Stimulated activated CD4-positive, alpha-beta T cell treated with anti-CD3 and anti-CD28 coated beads, Interleukin-15, amount 100 ng/mL, for 1 hour (primary cell): Measurements from ENCODE around the gene IFT122.
"Not testable (repeated sequence)": the region's sequence is repeated elsewhere in the genome, so short reads cannot be mapped to it uniquely, and the experiment has no call there.

Experiments
- DNase-seq, 2 donors: peaks; one replicate each; pipeline ENCODE4 v3.0.0-alpha.2; 2020; ENCODE audit warnings: low read depth in 1 of 2, low spot score in 1 of 2

IFT122 gene

GRCh38 chr3:129515108-129515820 is 75.2 kb downstream of the IFT122 start:
- DNase-seq: not testable (repeated sequence)

DNA sequence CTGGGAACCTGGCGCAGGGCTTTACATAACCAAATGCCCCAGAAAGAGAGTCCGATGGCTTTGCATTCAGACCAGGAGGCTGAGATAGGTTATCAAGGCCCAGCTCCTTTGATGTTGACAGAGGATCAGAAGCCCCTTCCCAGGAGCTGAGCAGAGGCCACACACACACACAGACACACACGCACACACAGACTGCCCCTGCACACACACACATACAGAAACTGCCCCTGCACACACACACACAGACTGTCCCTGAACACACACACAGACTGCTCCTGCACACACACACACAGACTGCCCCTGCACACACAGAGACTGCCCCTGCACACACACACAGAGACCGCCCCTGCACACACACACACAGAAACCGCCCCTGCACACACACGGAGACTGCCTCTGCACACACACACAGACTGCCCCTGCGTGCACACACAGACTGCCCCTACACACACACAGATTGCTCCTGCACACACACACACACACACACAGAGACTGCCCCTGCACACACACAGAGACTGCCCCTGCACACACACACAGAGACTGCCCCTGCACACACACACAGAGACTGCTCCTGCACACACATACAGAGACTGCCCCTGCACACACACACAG is 75.9 kb downstream of the IFT122 start:
- DNase-seq: not testable (repeated sequence)

- DNase-seq: no peak
Observed at GRCh38 chr3:129517516-129517915, 77.5 kb downstream of the IFT122 start.

- DNase-seq: no peak
Observed at GRCh38 chr3:129518038-129518561, 78.1 kb downstream of the IFT122 start.

GRCh38 chr3:129518581-129518980 is 78.6 kb downstream of the IFT122 start:
- DNase-seq: no peak

DNA sequence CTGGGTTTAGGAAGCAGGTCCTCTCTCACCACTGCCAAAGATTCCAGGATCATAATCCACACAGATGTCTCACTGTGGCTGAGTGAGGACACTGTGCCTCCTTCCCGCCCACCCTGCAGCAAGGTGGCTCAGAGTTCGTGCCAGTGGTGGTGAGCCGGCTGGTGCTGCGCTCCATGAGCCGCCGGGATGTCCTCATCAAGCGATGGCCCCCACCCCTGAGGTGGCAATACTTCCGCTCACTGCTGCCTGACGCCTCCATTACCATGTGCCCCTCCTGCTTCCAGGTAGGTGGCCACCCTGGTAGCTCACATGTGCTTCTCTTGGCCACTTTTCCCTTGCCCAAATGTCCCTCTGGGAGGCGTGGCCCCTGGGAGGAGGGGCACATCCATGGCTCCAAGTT is 79.4 kb downstream of the IFT122 start:
- DNase-seq: no peak

GRCh38 chr3:129519896-129520715 is 80.1 kb downstream of the IFT122 start:
- no peak for DNase-seq

- DNase-seq: no peak
Observed at GRCh38 chr3:129520960-129521359, 80.9 kb downstream of the IFT122 start.

DNA sequence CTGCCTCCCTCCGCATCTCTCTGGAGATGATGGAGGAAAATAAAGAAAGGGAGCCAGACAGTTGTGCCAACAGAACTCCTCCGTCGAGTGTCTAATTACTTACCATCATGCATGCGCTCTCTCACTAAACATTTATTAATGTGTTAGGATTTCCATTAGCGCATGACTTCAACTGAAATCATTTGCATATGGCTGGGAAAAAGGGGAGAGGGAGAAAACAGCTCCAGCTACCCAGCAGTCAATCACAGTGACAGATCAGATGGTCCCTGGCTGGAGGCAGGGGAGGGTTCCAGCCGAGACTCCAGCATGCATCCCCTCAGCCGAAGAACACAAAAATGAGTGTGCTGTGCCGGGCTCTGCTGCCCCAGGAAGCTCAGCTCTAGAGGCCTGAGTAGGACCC is 81.6 kb downstream of the IFT122 start:
- no peak for DNase-seq

GRCh38 chr3:129522953-129523352 is 82.9 kb downstream of the IFT122 start:
- no peak for DNase-seq

DNA sequence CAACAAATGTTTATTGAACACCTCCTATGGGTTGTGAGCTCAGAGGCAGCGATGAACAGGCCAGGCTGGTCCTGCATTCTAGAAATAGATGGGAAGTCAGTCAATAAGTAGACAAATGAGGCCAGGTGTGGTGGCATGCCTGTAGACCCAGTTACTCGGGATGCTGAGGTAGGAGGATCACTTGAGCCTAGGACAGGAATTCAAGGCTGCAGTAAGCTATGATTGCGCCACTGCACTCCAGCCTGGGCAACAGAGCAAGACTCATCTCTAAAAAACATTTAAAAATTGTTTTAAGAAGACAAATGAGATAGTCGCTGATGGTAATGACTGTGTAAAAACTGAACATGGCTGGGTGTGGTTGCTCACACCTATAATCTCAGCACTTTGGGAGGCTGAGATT is 84.1 kb downstream of the IFT122 start:
- no peak for DNase-seq

DNA sequence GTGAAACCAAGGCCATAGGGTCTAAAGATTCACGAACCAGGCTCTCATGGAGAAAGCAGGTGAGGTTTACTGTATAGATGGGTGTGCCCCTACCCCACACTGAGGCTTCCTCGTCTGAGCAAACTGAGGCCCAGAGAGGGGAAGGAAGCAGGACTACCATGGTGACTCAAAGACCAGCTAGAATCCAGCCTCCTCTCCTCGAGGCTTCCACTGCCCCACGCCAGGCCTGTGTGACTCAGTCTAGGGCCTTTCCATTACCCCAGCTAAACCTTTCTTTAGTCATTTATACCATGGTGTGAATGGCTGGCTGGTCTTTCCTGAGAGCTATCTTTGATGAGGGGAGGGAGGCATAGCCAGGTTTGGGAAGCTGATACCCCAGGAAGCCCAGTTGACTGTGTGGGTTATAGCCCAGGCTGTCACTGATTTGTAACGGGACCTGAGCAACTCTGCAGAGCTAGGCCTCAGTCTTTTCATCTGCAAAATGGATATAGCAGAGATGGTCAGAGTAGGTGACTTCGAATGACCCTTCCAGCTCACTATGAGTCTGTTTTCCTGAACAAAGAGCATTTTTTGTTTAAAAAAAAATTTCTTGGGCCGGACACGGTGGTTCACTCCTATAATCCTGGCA is 85.4 kb downstream of the IFT122 start:
- DNase-seq: no peak

GRCh38 chr3:129526121-129526900 is 86.3 kb downstream of the IFT122 start:
- DNase-seq: no peak

DNA sequence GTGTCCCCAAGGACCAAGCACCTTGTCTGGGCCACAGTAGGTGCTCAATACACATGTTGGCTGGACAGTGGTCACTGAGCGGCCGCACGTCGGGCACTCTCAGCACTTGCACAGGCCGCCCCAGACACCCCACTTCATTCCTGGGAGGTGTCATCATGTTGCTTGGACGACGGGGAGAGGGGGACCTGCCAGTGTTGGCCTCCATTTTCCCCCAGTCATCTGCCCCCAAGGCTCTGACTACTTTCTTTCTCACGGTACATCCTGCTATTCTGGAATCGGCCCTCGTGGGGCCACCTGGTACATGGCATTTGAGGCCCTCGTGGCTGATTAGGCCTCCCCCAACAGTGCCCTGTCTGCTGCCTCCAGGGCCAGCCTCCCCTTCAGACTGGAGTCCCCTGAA is 87.2 kb downstream of the IFT122 start:
- DNase-seq: no peak

DNA sequence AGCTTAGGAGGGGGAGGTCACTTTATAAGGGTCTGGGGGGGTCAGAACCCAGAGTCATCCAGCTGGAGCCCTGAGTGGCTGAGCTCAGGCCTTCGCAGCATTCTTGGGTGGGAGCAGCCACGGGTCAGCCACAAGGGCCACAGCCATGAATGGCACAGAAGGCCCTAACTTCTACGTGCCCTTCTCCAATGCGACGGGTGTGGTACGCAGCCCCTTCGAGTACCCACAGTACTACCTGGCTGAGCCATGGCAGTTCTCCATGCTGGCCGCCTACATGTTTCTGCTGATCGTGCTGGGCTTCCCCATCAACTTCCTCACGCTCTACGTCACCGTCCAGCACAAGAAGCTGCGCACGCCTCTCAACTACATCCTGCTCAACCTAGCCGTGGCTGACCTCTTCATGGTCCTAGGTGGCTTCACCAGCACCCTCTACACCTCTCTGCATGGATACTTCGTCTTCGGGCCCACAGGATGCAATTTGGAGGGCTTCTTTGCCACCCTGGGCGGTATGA is 88.6 kb downstream of the IFT122 start, which contains the start of gene RHO:
Gene RHO, plus strand, starts transcription at position 51 of the 512 bp plus-strand sequence. Its CDS starts 95 bp downstream, at position 146.
- DNase-seq: no peak

GRCh38 chr3:129529436-129530210 is 89.6 kb downstream of the IFT122 start:
- no peak for DNase-seq

- DNase-seq: no peak
Observed at GRCh38 chr3:129530251-129530791, 90.3 kb downstream of the IFT122 start.

DNA sequence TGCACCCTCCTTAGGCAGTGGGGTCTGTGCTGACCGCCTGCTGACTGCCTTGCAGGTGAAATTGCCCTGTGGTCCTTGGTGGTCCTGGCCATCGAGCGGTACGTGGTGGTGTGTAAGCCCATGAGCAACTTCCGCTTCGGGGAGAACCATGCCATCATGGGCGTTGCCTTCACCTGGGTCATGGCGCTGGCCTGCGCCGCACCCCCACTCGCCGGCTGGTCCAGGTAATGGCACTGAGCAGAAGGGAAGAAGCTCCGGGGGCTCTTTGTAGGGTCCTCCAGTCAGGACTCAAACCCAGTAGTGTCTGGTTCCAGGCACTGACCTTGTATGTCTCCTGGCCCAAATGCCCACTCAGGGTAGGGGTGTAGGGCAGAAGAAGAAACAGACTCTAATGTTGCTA is 90.8 kb downstream of the IFT122 start:
- DNase-seq: no peak

DNA sequence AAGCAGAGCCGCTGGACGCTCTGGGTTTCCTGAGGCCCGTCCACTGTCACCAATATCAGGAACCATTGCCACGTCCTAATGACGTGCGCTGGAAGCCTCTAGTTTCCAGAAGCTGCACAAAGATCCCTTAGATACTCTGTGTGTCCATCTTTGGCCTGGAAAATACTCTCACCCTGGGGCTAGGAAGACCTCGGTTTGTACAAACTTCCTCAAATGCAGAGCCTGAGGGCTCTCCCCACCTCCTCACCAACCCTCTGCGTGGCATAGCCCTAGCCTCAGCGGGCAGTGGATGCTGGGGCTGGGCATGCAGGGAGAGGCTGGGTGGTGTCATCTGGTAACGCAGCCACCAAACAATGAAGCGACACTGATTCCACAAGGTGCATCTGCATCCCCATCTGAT is 91.7 kb downstream of the IFT122 start:
- no peak for DNase-seq
